ENCODE results near the gene KNCN. TPM values are rescaled to one million over a fixed set of nuclear protein-coding genes. Genes with fewer than 3 reads are reported as not detected.

Gene KNCN
- total RNA-seq, 1 donor from 2014 or later: not detected

- no peak for DNase-seq (ENCODE audit: extremely low read depth, low read depth, low spot score)
Measured at GRCh38 chr1:46526013-46526690, 25.3 kb downstream of the KNCN start.

GRCh38 chr1:46525253-46525983 lies 26.0 kb downstream of the KNCN start:
- DNase-seq (ENCODE audit: extremely low read depth, low read depth, low spot score): no peak

GRCh38 chr1:46524843-46525242 lies 26.6 kb downstream of the KNCN start:
- no peak for DNase-seq (ENCODE audit: extremely low read depth, low read depth, low spot score)

GRCh38 chr1:46523496-46524353 lies 27.7 kb downstream of the KNCN start:
- DNase-seq (ENCODE audit: extremely low read depth, low read depth, low spot score): no peak

- no peak for DNase-seq (ENCODE audit: extremely low read depth, low read depth, low spot score)
Measured at GRCh38 chr1:46522969-46523320, 28.5 kb downstream of the KNCN start.

- no peak for DNase-seq (ENCODE audit: extremely low read depth, low read depth, low spot score)
Measured at GRCh38 chr1:46522184-46522968, 29.1 kb downstream of the KNCN start.

GRCh38 chr1:46521414-46521813 lies 30.0 kb downstream of the KNCN start:
- DNase-seq (ENCODE audit: extremely low read depth, low read depth, low spot score): no peak

GRCh38 chr1:46520063-46520911 lies 31.2 kb downstream of the KNCN start:
- no peak for DNase-seq (ENCODE audit: extremely low read depth, low read depth, low spot score)

GRCh38 chr1:46519209-46519608 lies 32.2 kb downstream of the KNCN start:
- no peak for DNase-seq (ENCODE audit: extremely low read depth, low read depth, low spot score)

- DNase-seq (ENCODE audit: extremely low read depth, low read depth, low spot score): no peak
Measured at GRCh38 chr1:46517932-46518498, 33.4 kb downstream of the KNCN start.

- DNase-seq (ENCODE audit: extremely low read depth, low read depth, low spot score): no peak
Measured at GRCh38 chr1:46517010-46517600, 34.3 kb downstream of the KNCN start.

- no peak for DNase-seq (ENCODE audit: extremely low read depth, low read depth, low spot score)
Measured at GRCh38 chr1:46516200-46516950, 35.1 kb downstream of the KNCN start.

- DNase-seq (ENCODE audit: extremely low read depth, low read depth, low spot score): no peak
Measured at GRCh38 chr1:46515576-46515975, 35.9 kb downstream of the KNCN start.

- no peak for DNase-seq (ENCODE audit: extremely low read depth, low read depth, low spot score)
Measured at GRCh38 chr1:46513536-46513935, 37.9 kb downstream of the KNCN start.

GRCh38 chr1:46512792-46513190 lies 38.7 kb downstream of the KNCN start:
- DNase-seq (ENCODE audit: extremely low read depth, low read depth, low spot score): no peak

- DNase-seq (ENCODE audit: extremely low read depth, low read depth, low spot score): no peak
Measured at GRCh38 chr1:46512135-46512791, 39.2 kb downstream of the KNCN start.

GRCh38 chr1:46510998-46511365 lies 40.5 kb downstream of the KNCN start:
- DNase-seq (ENCODE audit: extremely low read depth, low read depth, low spot score): no peak

All from glomerular endothelial cell (primary cell).